Right ventricle myocardium inferior (tissue), 1 donor: ENCODE data around the gene ZNF792. TPM values are rescaled to one million over a fixed set of nuclear protein-coding genes. Genes with fewer than 3 reads are reported as not detected.
"Not testable (repeated sequence)": the region's sequence is repeated elsewhere in the genome, so short reads cannot be mapped to it uniquely, and the experiment has no call there.

Source experiments
- ATAC-seq: fragments of 200-7000 bp; cut with Tn5 transposase; one replicate; pipeline ENCODE4 v1.9.1; 2020; ENCODE audit warnings: mild to moderate bottlenecking, moderate library complexity
- DNase-seq: peaks from one replicate; pipeline ENCODE4 v3.0.0; 2021; ENCODE audit errors: missing footprints
- intact Hi-C: fragments of 100-400 bp; cut with DNase I; formaldehyde crosslinking; loops from one replicate; pipeline ENCODE4 v1.11.0; 2022
- total RNA-seq: library from RNA; stranded (reverse); fragmentation: NEBNext Ultra II Directional; extraction: Animal tissue kit (Norgen Biotek cat#: 25700); gene quantifications from one replicate; pipeline ENCODE4 v1.2.1, GENCODE V29; 2021
- donor health status: DM: no; HTN: yes; CAD: no; lungs with severe emphysema.

ZNF792 gene
- total RNA-seq, 1 donor from 2014 or later = 3.0 TPM

DNA sequence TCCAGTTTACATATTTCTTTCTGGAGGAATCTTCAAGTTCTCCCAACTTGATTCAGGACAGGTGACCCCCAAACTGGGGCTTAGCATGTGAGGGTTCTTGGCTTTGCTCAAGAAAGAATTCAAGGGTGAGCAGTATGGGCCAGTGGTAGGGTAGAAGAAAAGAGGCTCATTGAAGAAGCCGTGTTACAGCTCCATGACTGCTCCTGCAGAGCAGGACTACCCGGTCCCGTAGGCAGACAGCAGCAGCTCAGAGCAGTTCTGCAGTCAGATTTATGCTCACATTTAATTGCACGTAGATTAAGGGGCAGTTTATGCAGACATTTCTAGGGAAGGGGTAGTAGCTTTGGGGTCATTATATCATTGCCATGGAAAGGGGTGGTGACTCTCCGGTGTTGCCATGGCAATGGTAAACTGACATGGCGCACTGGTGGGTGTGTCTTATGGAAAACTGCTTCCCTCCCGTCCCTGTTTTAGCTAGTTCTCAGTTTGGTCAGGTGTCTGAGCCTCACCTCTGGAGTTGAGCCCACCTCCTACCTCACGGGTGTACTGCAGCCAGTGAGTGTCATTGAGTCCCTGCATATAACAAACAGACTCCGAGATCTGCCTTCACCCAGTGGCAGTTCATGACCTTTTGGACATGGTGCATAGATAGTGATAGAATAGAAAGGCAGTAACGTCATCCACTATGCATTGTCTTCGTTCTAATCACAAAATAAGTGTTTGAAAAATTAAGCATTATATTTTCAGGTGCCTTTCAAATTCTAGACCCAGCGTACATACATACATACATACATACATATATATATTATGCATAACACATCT, 16.0 kb upstream of the ZNF792 start:
- no peak for ATAC-seq
- intact Hi-C loops = no loop called here
- no peak for DNase-seq

DNA sequence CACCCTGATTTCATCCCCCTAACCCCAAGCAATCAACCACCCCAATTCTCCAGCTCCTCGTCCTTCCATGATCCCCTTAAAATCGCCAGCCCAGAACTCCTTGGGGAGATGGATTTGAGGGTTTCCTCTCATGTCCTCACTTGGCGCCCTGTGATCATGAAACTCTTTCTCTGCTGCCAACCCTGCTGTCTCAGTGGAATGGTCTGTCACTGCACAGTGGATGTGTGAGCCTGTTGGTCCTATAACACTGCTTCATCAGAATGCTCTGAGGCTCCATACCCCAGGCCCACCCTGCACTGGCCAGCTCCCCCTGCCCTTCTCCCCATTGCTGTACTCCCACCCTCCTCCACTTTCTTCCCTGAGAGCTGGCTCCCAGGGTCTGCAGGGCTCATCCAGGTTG, 12.6 kb upstream of the ZNF792 start:
- no peak for DNase-seq
- intact Hi-C loops = no loop called here

DNA sequence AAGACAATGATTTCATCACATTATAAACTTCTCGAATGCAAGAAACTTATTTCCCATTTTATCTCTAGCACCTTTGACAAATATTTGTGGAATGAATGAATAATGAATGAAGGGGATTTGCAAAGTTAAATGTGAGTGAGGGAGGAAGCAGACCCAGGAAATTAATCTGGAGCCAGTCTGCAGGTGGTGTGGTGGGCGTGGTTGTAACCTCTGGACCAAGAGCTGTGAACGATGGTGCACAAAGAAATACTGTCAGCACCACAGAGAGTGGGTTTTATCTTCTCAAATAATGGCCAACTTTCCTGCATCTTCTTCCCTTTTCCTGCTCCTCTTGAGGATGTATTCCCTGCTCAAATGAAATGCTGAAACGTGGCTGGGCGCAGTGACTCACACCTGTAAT, 11.0 kb upstream of the ZNF792 start:
- no peak for ATAC-seq
- DNase-seq = no peak
- intact Hi-C loops = no loop called here

More for the DNA sequence above, 12.6 kb upstream of the ZNF792 start:
- no peak for ATAC-seq

DNA sequence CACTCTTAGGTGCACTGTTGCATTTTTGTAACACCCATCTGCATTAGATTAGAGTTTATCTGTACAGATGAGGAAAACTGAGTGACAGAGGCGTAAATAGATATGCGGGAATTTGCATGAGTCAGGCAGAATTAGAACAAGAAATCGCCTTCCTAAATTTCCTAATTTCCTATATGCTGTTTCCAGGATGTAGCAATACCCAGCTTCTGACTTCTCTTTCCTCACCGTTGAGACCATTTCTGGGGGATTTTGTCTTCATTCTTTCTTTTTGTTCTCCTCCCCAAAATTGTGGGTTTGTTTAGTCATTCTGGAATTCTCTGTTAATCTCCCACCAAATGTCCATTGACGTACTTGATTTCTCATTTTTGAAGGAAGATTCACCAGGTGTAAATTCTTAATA, 10.6 kb upstream of the ZNF792 start:
- ATAC-seq (no peak), DNase-seq (no peak)
- intact Hi-C loops = no loop called here

GRCh38 chr19:34972163-34972705, 8.2 kb upstream of the ZNF792 start:
- no peak for ATAC-seq

GRCh38 chr19:34970185-34970780, 6.3 kb upstream of the ZNF792 start:
- ATAC-seq, DNase-seq, intact Hi-C loops: not testable (repeated sequence)

More at GRCh38 chr19:34972163-34972705, 8.2 kb upstream of the ZNF792 start:
- intact Hi-C loops = no loop called here
- DNase-seq = no peak

GRCh38 chr19:34969721-34970120, 5.7 kb upstream of the ZNF792 start:
- ATAC-seq (no peak), DNase-seq (no peak)
- intact Hi-C loops = no loop called here

- DNase-seq (no peak), ATAC-seq (no peak)
- intact Hi-C loops = no loop called here
Observed at GRCh38 chr19:34967551-34967950, 3.5 kb upstream of the ZNF792 start.

- intact Hi-C loops, ATAC-seq, DNase-seq: not testable (repeated sequence)
Observed at GRCh38 chr19:34965505-34965904, 1.5 kb upstream of the ZNF792 start.

DNA sequence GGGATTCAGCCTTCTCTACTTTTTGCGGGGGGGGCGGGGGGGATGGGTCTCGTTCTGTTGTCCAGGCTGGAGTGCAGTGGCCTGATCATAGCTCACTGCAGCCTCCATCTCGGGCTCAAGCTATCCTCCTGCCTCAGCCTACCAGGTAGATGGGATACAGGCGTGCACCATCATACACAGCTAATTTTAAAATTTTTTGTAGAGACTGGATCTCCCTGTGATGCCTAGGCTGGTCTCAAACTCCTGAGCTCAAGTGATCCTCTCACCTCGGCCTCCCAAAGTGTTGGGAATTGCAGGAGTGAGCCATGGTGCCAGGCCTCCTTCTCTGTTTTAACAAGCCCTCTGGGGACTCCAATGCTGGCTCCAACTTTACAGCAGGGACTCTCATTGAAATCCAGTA, 569 bp upstream of the ZNF792 start:
- DNase-seq = no peak
- intact Hi-C loops = loop anchor here (5.0 kb wide), 1 partner anchor 127 kb away; no protein-coding TSS in a partner anchor
- no peak for ATAC-seq

GRCh38 chr19:34962687-34963572, 1.1 kb downstream of the ZNF792 start:
- DNase-seq (no peak), ATAC-seq (no peak)
- intact Hi-C loops = loop anchor here (5.0 kb wide), 1 partner anchor 126 kb away; no protein-coding TSS in a partner anchor

DNA sequence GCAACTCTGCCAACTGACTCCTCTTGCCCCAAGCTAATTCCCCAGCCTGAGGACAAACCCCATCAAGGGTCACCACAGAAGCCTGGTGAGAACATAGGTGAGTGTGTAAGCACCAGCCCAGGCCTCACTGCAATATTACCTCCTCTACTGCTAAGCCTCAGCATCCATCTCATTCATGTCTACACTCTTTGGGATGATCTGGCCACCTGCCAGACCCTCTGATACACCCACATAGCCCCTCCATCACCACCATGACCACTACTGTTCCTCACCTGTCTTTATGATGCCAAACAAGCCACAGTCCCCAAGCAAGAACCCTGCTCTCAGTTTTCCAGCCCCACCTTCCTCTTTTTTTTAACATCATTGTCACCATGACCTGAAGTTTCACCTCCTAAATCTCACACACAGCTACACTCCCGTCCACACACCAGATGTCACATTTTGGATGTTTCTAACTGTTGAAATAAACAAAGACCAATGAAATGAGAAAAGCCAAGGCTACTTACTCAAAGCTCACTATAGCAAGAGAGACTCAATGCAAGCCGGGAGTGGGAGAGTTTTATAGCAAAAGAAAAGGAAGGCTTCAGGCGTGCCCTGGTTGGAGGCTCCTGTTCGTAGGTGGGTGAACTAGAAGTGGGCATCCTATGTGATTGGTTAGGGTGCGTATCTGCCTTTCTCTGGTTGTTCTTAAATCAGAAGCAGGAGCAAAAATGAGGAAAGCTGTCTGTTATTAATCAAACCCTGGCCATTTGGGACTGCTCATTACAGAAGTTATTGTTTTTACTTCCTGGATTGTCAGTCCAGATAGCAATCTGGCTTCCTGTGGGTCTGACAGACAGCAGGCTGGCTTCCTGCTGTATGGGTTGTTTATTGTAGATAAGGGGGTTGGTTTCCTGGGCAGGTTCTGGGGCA, 2.0 kb downstream of the ZNF792 start:
- no peak for ATAC-seq
- no peak for DNase-seq
- intact Hi-C loops = loop anchor here (5.0 kb wide), 1 partner anchor 125 kb away; no protein-coding TSS in a partner anchor

DNA sequence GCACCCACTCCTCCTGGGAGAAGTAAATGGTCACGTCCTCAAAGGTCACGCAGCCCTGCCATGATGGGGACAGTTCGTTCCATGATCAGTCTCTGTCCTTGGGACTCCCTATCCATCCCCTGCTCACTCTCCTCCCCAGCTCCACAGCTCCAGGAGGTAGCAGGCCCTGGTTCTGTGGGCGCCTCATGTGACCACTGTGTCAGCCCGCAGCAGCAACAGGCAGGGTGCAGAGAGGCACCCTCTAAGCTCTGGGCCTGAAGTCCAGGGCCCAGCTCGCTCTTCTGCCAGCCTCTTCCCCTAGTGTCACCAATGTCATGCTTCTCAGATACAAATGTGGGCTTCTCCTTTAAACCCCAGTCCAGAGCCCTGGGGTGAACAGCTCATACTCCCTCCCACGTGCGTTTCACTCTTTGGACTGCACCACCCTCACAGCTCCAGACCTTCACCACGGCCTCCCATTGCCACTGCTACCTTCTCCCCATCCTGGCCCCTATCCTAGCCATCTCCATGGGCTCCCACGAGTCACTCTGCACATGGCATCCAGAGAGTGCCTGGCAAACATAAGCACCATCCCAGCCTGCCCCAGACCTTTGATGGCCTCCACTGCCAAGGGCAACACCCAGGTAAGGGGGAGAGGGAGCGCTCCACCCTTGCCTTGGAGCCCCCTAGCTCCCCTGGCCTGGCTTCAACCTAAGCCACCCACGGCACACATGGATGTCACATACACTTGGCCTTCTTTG, 2.9 kb downstream of the ZNF792 start:
- DNase-seq = no peak
- ATAC-seq = no peak
- intact Hi-C loops = loop anchor here (5.0 kb wide), 1 partner anchor 124 kb away; no protein-coding TSS in a partner anchor

DNA sequence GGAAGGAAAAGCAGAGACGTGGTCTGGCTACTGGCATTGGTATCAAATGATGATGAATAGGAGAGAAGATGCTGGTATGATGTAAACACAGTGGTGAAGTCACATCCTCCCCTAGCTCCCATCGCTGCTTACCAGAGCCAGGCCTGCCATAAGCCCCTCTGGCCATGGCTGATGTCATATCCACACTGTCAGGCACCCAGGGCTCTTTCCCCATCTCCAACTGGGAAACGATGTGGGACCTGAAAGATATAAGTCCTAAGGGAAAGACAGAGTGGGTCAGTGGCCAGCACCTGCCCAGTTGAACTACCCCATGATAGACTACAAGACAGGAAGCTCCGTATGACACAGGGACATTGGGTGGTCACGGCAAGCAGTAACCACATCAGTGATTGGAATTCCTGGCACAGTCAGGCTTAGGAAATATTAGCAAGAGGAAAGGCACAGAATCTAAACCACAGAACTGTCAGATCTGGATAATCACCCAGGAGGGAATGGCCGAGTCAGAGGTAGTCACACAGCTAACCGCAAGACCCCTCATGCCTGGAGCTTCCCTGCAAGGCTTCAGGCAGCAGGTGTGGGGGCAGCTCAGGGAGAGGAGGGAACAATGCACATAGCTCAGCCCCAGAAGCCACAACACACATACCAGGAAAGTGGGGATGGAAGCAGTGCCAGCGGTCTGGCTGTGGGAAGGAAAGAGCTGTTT, 3.8 kb downstream of the ZNF792 start:
- ATAC-seq = no peak
- no peak for DNase-seq
- intact Hi-C loops = loop anchor here (5.0 kb wide), 1 partner anchor 123 kb away; no protein-coding TSS in a partner anchor

DNA sequence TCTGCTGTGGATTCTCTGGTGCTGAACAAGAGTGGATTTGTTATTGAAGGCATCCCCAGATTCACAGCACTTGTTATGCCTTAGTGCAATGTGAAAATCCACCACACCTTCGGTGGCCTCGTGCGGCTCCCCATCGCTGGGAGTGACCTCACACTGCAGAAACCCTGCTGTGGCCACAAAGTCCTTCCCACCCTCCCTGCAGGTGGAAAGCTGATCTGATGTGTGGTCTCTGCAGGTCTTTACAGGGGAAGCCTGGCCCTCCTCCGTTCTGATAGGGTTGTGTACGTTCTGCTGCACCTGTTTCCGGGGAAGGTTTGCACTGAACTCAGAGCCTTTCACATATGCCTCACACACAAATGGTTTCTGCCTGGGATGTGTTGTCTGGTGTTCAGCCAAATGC, 5.0 kb downstream of the ZNF792 start:
- no peak for ATAC-seq
- no peak for DNase-seq
- intact Hi-C loops = no loop called here

GRCh38 chr19:34957830-34958751, 5.9 kb downstream of the ZNF792 start:
- DNase-seq = no peak
- no peak for ATAC-seq
- intact Hi-C loops = no loop called here
